Upper lobe of right lung (tissue), 1 donor: Measurements from ENCODE around the gene CHKB. TPM values are rescaled to one million over a fixed set of nuclear protein-coding genes. Genes with fewer than 3 reads are reported as not detected.
"Not testable (repeated sequence)": the region's sequence is repeated elsewhere in the genome, so short reads cannot be mapped to it uniquely, and the experiment has no call there.

Source experiments
- ATAC-seq: fragments of 200-7000 bp; cut with Tn5 transposase; one replicate; pipeline ENCODE4 v1.9.1; 2020; ENCODE audit warnings: mild to moderate bottlenecking, moderate library complexity
- DNase-seq: peaks from one replicate; pipeline ENCODE4 v3.0.0-alpha.2; 2020
- H3K27ac ChIP-seq: fragments of 200-600 bp; one replicate; pipeline ENCODE4 v1.8.0; 2022
- H3K27me3 ChIP-seq: fragments of 200-600 bp; one replicate; pipeline ENCODE4 v1.8.0; 2022; ENCODE audit warnings: mild to moderate bottlenecking
- H3K36me3 ChIP-seq: fragments of 200-600 bp; one replicate; pipeline ENCODE4 v1.8.0; 2022
- H3K4me1 ChIP-seq: fragments of 200-600 bp; one replicate; pipeline ENCODE4 v1.8.0; 2022
- H3K4me3 ChIP-seq: fragments of 200-600 bp; one replicate; pipeline ENCODE4 v1.8.0; 2022; ENCODE audit warnings: mild to moderate bottlenecking
- H3K9me3 ChIP-seq: fragments of 200-600 bp; one replicate; pipeline ENCODE4 v1.8.0; 2022
- intact Hi-C: fragments of 100-400 bp; cut with DNase I; formaldehyde crosslinking; loops from one replicate; pipeline ENCODE4 v1.11.0; 2022
- total RNA-seq: library from RNA; stranded (reverse); fragmentation: NEBNext Ultra II Directional; extraction: Animal tissue kit (Norgen Biotek cat#: 25700); gene quantifications from one replicate; pipeline ENCODE4 v1.2.1, GENCODE V29; 2021
- TF ChIP-seq, protein P1 (sequence below): fragments of 200-600 bp; IDR thresholded peaks from one replicate; pipeline ENCODE4 v1.8.0; 2022; ENCODE audit warnings: antibody characterized with exemption
- donor health status: DM: no; HTN: yes; CAD: no; lungs with severe emphysema.

The CHKB gene
- total RNA-seq, 1 donor from 2014 or later = 66.7 TPM

DNA sequence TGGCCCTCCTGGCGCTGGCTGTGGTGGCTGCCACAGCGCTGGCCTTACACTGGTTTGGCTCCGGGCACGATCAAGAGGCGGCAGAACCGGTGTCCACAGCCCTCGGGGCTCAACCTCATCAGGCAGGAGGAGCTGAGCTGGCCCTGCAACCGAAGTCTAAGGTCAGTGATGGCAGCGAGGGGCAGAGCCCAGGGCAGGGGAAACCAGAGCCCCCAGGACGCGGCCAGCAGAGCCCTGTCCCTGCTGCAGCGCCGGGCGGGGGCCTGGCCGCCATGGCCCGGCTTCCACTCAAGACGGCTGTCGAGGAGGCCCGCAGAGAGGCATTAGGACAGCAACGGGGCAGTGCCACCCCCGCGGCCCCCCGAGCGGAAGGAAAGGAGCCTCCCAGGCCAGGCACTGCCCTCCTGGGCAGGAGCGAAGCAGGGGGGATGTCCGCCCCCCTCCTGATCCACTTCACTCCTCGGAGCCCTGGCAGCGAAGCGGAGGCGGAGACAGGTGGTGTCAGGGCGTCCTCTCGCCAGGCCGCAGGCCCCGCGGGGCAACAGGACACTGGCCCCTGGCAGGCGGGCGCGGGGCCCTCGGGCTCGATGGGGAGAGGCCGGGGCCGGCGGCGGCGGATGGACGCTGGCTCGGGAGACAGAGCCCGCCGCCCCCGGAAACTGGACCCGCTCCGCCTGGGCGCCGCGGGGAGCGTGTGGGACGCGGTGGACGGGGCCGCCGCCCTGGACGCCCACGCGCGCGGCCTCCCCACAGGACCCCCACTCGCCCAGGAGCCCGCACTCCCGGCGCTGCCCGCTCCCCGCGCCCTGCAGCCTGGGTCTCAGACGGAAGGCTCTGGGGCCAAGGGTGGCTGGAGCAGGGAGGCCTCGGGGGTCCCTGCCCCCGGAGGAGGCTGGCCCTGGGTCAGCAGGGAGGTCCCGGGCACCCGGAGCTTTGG is 36.1 kb downstream of the CHKB start:
- TF ChIP-seq, protein P1, sequence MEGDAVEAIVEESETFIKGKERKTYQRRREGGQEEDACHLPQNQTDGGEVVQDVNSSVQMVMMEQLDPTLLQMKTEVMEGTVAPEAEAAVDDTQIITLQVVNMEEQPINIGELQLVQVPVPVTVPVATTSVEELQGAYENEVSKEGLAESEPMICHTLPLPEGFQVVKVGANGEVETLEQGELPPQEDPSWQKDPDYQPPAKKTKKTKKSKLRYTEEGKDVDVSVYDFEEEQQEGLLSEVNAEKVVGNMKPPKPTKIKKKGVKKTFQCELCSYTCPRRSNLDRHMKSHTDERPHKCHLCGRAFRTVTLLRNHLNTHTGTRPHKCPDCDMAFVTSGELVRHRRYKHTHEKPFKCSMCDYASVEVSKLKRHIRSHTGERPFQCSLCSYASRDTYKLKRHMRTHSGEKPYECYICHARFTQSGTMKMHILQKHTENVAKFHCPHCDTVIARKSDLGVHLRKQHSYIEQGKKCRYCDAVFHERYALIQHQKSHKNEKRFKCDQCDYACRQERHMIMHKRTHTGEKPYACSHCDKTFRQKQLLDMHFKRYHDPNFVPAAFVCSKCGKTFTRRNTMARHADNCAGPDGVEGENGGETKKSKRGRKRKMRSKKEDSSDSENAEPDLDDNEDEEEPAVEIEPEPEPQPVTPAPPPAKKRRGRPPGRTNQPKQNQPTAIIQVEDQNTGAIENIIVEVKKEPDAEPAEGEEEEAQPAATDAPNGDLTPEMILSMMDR = no peak
- Histone ChIP-seq H3K4me3 (no peak overlapping the region), H3K36me3 (no peaks in the 10 kb centered on the region), H3K9me3 (no peaks in the 10 kb centered on the region), H3K27me3 (peaks cover 29% of the 10 kb centered on the region), H3K27ac (no peak overlapping the region), H3K4me1 (peaks cover 25% of the 10 kb centered on the region)
- peak; percentile 64 for DNase-seq
- intact Hi-C loops = no loop called here
- ATAC-seq = no peak

DNA sequence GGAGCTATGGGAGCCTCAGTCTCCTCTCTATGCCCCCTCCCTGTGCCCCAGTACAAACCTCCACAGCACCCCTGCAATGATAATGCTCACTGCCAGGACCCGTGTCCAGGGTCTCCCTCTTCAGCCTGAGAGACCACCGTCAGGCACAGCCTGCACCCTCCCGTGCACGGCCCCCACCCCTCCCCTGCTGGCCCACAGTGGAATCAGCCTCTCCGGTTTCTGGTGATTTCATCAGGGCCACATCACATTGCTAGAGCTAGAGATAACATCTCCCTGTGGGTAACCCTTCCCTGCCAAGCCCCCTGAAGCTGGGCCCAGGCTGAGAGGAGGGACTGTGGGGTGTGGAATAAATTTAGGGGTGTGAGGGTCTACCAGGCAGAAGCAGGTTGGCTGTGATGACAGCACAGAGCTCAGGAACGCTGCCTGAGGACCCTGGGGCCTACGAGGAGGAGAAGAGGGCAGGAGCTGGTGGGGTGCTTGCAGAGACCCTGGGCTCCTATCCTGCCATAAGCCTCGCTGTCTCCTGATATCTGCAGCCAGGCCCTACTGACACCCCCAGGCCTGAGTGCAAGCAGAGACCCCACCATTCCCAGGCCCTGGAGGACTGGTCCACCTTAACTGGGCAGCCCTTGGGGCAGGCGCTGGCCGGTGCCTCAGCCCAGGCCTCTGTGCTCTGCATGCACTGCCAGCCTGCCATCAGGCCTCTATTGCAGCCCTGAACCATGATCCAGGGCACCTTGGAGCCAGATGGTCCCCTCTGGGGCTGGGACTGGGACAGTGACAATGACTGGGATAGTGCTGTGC is 36.9 kb downstream of the CHKB start, which contains the start of gene KLHDC7B:
TSS of gene KLHDC7B (plus strand) at position 378 of the 804 bp plus-strand sequence. CDS start at position 723, 345 bp downstream.
- Histone ChIP-seq H3K27me3 (peaks cover 29% of the 10 kb centered on the region), H3K9me3 (no peaks in the 10 kb centered on the region), H3K4me3 (no peak within 1 kb of the TSS), H3K36me3 (no peaks in the 10 kb centered on the region), H3K27ac (peak within 1 kb of the TSS; percentile 48), H3K4me1 (peaks cover 33% of the 10 kb centered on the region)
- DNase-seq (no peak), ATAC-seq (no peak)
- intact Hi-C loops = no loop called here
- TF ChIP-seq, protein P1 = no peak

DNA sequence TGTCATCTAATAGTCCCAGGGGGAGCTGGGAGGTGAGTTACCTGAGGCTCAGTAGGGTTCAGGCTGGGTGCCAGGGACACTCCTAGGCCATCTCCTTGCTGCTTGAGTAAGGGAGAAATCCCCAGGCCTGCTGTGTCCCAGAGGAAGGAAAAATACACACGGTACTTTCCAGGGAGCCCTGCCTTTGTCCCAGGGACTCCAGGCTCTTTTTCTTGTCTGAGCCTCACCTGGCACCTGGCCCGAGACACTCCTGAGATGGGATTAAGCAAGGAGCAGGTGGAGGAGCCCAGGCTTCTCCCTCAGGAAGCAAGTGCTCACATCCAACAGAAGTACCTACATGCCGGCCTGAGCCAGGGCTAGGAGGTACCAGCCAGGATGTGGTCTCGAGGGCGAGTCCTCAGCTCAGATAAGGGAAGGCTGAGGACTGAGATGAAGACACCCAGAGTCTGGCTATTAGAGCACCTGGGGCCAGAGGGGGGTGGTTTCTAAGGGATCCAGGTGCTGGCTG is 37.8 kb downstream of the CHKB start:
- Histone ChIP-seq H3K4me3 (peak overlapping the region; percentile 32), H3K9me3 (no peaks in the 10 kb centered on the region), H3K27ac (peak overlapping the region; percentile 48), H3K36me3 (no peaks in the 10 kb centered on the region), H3K4me1 (peaks cover 42% of the 10 kb centered on the region), H3K27me3 (peaks cover 29% of the 10 kb centered on the region)
- intact Hi-C loops = no loop called here
- TF ChIP-seq, protein P1 = no peak
- ATAC-seq (peak; percentile 25), DNase-seq (peak; percentile 86)

DNA sequence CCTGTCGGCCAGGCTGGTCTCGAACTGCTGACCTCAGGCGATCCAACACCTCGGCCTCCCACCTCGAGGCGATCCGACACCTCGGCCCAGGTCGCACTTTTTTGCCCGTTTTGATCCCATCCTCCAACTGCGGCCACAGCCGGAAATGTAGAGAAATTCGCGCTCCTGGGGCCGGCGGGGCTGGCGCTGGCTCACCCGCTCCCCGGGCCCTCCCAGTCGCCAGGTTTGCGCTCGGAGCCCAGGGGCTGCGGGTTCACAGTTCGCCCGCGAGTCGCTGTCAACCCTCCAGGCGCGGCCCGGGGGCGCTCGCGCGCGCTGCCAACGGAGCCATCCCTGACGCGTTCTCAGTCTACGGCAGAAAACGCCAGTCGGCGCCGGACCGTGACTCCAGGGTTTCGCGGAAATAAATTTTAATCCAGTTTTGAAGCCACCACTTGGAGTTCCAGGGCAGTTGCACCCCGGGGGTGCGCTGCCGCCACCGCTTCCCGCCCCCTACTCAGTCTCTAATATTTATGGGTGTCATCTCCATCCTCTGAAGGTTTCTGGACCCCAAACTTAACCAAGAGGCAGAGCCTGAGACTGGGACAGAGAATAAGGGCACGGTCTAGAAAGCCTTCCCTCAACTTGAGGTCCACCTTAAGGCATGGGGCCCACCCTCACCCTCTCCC is 38.4 kb downstream of the CHKB start:
- Histone ChIP-seq H3K4me1 (peaks cover 46% of the 10 kb centered on the region), H3K4me3 (peak overlapping the region; percentile 32), H3K9me3 (no peaks in the 10 kb centered on the region), H3K27me3 (peaks cover 28% of the 10 kb centered on the region), H3K27ac (peak overlapping the region; percentile 48), H3K36me3 (no peaks in the 10 kb centered on the region)
- peak; percentile 68 for ATAC-seq
- DNase-seq = peak; percentile 93
- TF ChIP-seq, protein P1 = peak; percentile 73
- intact Hi-C loops = no loop called here

DNA sequence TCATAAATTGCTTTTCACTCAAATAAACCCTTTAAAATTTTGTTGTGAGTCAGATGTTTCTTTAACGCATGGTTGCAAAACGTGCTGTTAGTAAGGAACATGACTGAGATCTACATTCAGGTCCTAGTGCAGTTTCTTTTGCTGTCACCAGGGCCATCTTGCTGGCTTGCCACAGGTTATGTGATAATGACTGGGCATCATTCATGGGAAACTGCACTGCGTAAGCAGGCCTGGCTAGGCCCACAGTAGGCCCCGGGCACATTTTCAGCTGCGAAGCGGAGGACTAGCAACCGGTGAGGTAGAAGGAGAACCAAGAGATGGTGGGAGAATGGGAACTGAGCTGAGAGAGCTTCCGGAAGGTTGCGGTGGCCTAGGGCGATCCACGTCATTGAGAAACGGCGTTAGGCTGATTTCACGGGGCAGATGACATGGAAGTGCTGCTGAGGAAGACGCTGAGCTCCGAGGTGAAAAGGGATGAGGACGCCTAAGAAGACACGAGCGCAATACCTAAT is 40.2 kb downstream of the CHKB start:
- Histone ChIP-seq H3K27me3 (peaks cover 17% of the 10 kb centered on the region), H3K4me3 (peak overlapping the region; percentile 8), H3K4me1 (peaks cover 47% of the 10 kb centered on the region), H3K9me3 (no peaks in the 10 kb centered on the region), H3K36me3 (no peaks in the 10 kb centered on the region), H3K27ac (peak overlapping the region; percentile 97)
- TF ChIP-seq, protein P1 = no peak
- peak; percentile 30 for ATAC-seq
- intact Hi-C loops = no loop called here
- DNase-seq = peak; percentile 73

DNA sequence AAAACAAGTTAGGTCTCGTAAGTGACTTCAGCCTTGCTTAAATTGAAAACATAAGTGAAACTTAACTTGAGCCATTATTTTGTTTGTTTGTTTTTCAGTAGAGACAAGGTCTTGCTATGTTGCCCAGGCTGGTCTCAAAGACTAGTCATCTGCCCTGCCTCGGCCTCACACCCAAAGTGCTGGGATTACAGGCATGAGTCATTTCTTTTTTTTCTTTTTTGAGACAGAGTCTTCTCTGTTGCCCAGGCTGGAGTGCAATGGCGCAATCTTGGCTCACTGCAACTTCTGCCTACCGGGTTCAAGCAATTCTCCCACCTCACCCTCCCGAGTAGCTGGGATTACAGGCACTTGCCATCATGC is 41.0 kb downstream of the CHKB start:
- peak overlapping the region; percentile 97 for H3K27ac ChIP-seq

More for the DNA sequence above, 41.0 kb downstream of the CHKB start:
- intact Hi-C loops, H3K27me3 ChIP-seq, H3K36me3 ChIP-seq, H3K9me3 ChIP-seq: not testable (repeated sequence)
- DNase-seq (peak; percentile 82), ATAC-seq (peak; percentile 54)
- Histone ChIP-seq H3K4me1 (peaks cover 50% of the 10 kb centered on the region), H3K4me3 (peak overlapping the region; percentile 8)
